ENCODE results near the gene P3H2. TPM values are rescaled to one million over a fixed set of nuclear protein-coding genes. Genes with fewer than 3 reads are reported as not detected.

The P3H2 gene
- polyA plus RNA-seq, 10 donors: 35.5 to 71.9 (median 49.6) TPM

DNA sequence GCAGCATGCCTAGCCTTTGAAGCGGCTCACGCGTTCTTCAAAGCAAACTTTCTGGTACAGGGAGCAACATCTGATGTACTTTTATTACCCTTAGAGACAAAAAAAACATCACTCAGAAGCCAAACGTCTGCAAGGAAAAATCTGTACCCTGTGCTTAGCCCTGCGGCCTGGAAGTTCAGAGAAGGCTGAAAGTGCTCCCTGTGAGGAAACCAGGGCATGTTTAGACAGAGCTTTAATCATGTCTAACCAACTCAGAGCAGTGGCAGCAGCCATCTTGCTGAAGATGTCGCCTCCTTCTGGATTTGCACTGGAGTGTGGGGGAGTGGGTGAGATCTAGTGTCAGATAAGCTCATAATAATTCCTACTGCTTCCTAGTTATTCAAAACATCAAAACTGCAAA, 170.4 kb downstream of the P3H2 start:
- DNase-seq: no peak

DNA sequence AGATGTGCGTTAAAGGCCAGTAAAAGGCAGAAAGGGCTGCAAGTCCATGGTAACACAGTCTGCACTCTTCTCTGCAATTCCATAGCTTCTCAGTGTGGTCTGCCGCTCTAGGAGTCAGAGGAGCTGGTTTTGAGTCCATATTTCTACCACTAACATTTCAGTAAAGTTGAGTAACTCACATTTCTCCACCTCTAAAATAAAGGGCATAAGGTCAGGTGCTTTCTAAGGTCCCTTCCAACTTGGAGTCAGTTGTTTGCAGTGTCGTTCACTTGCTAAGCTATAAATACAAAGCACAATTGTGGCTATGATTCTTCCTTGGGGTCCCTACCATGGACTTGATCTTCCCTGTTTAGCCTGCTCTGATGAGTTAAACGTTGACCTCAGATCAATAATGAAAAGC, 171.1 kb downstream of the P3H2 start:
- DNase-seq: no peak

DNA sequence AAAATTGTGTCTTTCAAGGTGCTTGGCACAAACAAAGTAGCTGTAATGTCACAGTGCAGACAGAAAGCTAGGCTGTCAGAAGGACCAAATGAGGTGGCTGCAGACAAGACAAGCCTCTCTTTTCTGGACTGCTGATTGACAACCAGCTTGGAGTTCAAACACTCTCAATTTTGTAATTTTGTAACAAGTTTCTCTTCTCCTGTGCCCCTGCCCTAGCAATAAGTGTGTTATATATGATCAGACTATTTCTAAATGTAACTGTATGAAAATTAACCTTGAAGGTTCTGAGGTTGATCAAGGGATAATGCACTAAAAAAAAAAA, 172.0 kb downstream of the P3H2 start:
- DNase-seq: no peak

DNA sequence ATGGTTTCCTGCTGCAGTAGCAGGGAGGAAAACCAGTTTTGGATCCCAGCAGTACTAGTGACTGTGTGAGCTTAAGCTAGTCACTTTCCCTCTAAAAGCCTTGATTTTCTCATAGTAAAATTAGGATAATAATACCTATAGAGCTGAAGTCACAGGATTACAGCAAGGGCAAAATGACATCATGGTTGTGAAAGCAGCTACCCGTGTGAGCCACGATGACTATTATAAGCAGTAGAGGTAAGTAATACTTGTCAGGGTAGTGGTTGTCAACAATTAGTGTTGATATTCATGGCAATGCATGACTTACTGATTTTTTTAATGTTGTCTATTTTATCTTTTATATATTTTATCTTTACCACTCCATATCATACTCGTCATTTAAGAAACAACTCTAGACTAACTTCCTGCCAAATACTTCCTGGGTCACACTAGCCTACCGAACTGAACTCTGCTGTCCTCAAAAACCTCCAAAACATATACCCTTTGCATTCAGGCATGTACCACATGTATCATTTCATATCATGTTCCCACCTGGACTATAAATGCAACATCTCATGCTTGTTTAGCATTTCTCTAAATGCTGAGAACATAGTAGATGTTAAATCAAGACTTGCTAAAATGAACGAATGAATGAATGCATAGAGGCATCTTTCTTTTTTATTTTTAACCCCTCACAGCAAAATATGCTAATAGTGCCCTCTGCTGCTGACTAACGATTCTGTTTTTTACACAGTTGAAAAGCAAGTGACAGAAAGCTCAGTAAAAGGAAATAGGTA, 172.6 kb downstream of the P3H2 start:
- peak in 1 of 3 donors; percentile 35 for DNase-seq

DNA sequence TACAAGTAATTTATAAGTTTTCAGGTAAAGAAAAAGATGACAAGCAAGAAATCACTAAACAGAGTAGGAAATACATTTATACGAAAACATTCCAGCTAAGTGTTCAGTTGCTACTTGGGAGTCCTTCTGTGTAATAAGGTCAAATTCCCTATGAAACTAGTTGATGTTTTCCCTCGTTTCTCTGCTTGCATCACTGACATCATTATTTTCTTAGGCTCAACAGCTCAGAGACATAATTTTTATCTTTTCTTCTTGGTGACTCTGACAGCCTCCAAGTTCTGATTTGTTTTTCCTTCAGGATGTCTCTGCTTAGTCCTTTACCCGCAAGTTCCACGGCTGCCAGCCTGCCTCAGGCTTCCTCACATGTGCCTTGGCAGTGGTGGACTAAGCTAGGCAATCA, 173.6 kb downstream of the P3H2 start:
- DNase-seq: no peak

DNA sequence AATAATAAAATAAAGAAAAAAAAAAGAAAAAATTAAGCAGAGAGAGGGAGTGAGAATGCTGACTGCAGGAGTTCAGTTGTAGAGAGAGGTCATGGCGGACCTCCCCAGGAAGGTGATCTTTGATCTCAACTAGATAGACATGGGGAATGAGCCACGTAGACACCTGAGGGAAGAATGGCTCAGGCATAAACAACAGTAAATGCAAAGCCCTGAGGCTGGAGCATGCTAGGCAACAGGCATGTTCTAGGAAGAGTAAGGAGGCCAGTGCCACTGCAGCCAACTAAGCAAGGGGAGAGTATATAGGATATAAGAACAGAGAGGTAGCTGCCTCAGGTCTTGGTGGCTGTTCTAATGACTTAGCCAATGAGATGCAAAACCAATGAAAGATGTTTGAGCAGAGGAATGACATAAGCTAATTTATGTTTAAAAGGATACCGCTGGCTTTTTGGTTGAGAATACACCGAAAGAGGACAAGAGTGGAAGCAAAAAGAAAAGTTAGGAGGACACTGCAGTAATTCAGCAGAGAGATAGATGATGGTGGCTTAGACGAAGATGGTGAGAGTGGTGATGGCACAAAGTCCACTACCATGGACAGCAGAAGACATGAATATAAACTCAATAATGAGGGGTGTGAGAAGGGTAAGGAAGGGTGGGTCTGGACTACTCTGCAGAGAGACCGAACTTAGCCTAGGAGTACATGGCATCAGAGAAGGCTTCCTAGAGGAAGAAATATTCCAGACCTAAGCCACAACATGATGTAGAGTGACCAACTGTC, 174.6 kb downstream of the P3H2 start:
- DNase-seq: no peak

DNA sequence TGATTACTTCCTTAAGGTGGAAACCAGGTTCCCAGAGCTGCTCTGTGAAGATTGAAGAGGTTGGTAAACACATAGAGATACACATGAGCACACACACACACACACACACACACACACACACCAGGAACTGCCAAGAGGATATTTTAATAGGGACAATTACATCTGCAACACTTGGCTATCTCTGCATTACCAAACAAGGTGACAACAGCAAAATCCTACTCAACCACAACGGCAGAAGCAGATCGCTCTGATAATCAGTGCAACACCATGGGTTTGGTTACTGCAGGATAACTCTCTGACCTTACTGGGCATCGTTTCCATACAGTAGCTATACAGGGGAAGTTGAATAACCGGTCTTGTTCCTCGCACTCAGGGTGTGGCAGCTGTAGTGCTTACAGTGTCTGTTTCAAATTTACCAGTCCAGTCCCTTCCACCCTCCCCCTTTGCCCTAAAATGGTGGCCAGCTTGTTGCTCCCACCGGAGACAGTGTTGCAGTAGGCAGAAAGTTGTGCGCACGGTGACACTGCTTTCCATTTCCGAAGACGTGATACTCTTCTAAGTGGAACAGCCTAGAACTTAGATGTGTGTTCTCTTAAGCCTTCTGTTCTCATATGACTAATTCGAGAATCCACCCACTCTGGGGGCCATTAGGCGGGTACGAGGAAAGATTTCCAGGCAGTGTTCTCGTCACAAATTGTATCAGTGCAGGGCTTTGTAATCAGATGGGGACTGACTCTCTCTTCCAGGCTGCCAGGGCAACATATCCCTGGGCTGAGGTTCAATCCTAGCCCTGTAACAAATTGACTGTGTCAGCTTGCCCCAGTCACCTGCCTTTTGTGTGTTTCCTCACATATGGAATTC, 176.2 kb downstream of the P3H2 start:
- DNase-seq: no peak

DNA sequence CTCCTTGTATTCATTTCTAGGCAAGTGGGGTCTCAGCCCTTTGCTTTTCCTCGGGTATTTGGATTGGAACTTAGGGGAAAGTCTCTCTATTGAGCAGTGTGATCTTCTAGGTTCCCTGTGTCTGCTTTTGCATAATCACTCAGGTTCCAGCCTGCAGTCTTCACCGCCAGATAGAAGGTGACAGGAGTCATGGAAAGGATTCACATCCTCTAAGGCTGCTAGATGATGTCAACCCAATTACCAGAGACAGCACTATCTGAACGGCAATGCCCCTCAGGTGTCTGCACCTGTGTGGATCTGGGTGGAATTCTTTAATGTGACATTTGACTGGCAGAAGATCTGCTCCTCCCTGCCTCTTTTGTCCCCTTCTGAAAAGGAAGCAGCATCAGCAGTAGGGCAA, 177.7 kb downstream of the P3H2 start:
- DNase-seq: no peak

DNA sequence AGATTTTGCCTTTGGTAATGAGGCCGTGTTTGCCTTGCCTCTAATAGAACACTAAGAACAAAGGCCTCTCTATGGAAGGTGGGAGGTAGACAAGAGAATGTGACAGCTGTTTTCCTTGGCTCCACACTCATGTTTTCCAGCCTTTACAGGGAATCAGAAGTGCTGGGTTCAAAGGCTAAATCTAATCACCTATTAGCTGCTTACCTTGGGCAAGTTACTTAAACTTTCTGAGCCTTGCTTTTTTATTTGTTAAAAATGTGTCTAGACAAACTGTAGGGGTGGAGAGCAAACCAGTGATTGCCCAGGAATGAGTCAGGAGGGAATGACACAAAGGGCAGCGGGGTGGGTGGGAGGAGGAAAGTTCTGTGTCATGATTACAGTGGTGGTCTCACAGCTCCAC, 179.0 kb downstream of the P3H2 start:
- no peak for DNase-seq

DNA sequence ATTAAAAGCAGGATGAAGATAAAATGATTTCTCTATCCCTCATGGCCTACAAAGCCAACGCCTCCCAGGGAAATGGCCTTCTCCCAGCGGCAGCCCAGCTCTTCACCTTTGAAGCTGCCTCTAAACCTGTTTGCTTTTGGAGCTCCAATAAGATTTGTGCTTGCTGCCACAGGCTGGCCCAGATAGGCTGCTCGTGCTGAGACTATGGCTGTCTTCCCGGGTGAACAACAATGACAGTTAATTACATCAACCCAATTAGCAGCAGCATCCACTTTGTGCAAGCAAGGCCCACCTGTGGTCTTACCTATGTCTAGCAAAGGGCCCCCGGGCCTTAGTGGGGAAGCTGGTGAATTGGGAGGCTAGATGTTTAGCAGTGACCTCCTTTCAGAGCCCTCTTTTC, 179.6 kb downstream of the P3H2 start:
- no peak for DNase-seq

DNA sequence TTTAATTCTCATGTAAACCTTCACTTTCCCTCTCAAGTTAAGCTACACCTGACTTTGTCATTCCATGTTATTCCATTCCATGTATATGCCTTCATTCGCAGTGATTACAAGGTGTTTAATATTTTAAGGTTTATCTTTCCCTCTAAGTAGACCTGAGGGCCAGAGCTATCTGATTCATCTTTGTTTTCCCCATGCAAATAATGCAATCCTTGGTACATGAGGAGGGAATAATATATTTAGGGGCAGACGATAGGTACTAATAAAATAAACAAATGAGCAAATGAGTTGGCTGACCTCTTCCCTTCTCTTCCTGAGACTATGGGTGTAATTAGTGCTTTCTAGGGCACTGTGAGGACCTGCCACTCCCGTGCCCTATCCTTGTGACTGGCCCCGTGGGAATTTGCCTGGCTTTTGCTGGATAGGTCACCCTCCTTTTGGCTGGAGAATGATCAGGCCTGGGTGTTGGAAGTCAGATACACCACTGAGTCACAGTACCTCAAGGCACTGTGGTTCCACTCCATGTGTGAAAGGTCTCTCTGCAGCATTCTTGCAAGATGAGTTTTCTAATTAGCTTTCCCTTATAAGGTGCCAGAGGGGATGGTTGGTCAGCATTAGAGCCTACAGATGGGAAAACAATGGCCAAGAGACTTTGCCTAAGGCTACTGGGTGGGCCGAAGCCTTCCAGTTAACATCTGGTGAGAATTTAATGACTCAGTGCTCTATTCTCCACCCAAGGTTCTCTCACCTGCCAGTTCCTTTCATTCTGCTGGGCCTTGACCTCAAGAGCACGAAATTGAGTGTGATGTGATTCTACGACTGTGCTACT, 183.2 kb downstream of the P3H2 start:
- peak in 1 of 3 donors; percentile 86 for DNase-seq

DNA sequence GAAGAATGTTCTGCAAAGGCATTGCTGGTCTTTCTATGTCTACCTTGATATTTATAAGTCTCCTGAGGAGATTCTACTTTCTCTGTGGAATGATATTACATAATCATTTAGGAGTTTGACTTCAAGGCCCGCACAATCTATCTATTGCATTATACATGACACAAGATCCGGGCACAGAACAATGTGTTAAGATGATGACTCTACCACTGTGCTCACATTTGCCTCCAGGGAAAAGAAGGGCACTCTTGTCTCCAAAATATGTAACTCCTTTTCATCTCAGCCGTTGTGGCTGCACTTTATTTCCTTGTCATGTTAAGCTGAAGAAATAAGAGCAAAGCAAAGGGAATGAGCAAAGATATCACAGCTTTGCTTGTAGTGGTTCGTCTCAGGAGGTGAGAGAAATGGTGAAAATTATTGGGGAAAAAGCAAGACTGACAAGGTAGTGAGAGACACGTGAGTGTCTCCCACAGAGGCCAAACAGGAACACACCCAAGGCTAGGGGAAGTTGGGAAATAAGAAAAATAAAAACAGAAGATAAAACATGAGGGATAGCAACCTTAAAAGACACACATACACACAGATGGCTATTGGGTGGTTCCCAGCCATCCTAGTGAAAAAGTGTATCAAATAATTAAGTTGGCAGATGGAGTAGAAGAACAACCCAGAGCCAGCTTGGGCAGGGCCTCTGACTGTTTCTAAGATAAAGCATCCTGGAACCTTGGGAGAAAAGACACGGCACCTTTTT, 184.3 kb downstream of the P3H2 start:
- no peak for DNase-seq

DNA sequence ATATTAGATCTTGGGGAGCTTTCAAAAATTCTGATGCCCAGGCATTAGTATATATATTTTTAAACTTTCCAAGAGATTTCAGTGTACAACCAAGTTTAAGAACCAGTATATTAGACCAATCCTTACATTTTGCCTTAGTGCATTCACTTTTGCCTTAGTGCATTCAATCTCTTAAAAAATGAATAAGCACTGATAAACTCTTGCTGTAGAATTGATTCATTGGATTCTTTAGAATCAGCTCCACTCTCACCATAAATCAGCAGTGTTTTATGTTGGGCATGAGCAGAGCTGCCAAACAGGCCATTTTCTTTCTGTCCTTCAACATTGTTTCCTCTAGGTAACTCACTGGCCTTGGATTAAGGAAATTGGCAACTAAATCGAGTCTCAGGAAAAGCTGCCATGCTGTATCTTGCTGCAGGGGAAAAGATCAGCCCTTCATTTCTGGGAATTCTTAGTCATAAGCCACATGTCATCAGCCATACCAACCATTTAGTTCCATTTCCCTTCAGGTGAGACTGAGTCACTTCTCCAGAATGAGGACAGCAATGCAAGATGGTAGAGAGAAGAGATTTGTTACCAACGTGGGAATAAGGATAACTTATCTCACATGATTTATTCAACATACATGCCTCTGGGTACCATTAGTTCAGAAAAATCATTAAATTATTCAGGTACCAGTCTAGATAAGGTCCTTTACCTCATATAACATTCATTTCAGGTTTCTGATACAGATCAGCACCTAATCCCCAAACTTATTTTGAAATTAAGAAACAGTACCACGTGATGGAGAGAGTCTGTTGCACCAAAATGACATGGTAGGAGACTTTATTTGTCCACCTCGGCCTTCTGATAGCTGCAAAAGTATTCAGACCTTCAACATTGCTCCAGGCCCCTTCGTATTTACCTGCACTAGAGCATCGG, 192.5 kb downstream of the P3H2 start:
- no peak for DNase-seq

DNA sequence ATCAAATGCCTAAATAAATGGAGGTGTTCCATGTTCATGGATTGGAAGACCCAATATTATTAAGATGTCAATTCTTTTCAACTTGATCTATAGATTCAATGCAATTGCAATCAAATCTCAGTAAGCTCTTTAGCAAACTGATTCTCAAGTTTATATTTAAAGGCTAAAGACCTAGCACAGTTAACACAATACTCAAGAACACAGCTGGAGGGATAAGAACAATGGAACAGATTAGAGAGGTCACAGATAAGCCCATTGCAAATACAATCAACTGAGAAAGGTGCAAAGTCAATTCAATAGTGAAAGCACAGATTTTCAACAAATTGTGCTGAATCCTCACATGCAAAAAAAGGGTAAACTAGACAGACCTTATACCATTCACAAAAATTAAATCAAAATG, 198.9 kb downstream of the P3H2 start:
- DNase-seq: no peak

DNA sequence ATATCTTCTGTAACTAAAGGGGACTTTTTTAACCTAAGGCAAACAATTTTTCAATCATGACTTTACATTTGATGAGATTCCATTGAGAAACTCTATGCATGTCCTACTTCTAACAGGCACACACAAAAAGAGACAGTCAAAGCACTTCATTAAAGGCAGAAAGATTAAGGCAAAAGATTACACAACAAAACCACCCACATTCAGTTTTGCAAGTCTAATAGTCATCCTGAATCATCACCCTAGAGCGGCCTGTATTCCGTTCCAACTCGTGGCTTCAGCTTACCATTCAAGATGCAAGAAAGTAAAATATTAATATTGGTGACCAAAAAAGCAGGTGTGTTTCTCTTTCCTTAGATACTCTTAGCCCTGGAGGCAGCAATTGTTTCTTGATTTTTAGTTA, 205.9 kb downstream of the P3H2 start:
- DNase-seq: peak in 1 of 3 donors; percentile 74

DNA sequence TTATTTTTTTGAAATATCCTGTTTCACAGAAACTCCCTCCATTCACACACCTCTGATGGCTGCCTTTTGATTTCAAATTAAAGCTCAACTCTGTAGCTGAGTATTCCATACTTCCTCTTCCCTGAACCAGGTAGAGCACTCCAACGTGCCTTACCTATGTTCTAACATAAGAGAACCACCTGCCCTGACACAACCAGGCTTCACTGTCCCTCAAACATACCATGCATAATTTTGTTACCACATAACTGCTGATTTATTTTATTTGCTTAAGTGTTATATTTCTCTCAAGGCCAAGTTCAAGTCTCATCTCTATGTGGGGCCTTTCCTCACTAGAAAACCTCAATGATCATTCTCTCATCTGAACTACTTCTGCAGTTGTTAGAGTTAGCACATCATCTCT, 209.7 kb downstream of the P3H2 start:
- no peak for DNase-seq

DNA sequence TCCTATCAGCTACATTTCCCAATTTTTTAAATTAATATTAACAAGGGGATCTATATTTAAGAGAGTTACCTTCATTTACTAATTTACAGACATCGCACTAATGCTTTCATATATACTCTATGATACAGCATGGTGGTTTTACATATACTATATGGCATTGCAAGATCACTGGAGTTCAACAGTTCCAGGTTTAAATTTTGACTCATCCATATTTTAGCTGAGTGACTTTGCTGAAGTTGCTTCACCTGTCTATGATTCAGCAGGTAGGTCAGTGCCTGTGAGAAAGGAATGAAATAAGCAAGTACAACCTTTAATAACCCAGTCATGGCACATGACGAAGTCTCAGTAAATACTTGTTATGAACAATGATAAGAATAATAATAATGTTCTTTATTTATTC, 211.1 kb downstream of the P3H2 start:
- DNase-seq: no peak

DNA sequence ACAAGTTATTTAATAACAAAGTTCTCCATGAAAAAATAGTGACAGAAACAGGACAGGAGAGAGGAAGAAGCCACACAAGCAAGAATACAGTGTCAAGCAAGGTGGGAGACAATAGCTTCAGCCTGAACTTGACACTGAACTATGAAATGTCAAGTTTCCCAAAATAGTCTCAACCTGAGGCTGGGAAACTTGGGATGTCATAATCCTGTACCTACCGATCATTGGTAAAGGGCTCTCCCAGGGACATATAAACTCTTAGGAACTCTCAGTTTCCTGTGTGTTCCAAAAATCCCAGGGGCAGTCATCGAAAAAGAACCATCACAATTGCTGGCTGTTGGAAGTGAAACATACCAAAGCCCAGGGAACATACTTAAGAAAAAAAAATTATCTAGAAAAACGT, 211.6 kb downstream of the P3H2 start:
- DNase-seq: no peak

DNA sequence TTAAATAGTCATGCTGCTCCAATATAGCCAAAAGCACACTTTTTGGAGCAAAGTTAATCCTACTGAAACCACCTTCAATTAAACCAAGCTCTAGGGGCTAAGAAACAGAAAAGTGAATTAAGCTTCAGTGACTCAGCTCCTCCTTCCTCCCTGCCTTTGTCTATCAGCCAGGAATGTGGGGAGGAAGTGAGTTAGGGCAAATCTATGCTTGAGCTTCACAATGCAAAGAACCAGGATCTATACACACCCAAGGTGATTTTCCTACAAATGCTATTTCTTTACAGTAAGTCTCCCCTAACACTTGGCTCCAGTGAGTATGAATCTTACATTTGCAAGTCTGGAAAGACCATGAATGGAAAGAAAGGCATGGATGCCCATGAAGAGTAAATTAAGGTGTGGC, 212.1 kb downstream of the P3H2 start:
- DNase-seq: peak in 1 of 3 donors; percentile 65

DNA sequence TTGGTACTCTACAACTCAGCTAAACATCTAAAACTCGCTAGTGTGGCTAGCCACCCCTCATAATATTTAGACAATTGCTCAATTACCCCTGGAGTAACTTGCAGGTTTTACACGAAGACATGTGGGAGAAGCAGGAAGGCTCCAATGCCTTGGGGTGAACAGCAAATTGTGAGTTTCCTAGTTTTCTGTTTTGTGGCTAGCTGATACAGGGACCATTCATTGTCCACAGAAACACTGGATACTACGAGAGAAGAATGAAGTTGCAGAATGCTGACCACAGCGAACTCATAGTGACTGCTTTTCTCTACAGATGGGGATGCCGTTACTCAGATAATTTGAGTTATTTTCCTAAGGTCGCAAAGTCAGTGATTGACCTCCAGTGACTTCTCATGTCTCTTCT, 212.9 kb downstream of the P3H2 start:
- DNase-seq: no peak
